Hepatocyte (in vitro differentiated cells): ENCODE data around the gene APBA1. TPM values are rescaled to one million over a fixed set of nuclear protein-coding genes. Genes with fewer than 3 reads are reported as not detected.

Experiments
- DNase-seq: peaks from one replicate; pipeline ENCODE4 v3.0.0-alpha.2; 2016; ENCODE audit warnings: low spot score
- H2AFZ ChIP-seq: fragments of 200-600 bp; sonication (generic); 2 replicates; pipeline ENCODE4 v1.6.0; 2016; ENCODE audit warnings: antibody characterized with exemption, mild to moderate bottlenecking
- H3K27ac ChIP-seq: fragments of 200-600 bp; sonication (generic); 2 replicates; pipeline ENCODE4 v1.5.1; 2016; ENCODE audit warnings: mild to moderate bottlenecking
- H3K27me3 ChIP-seq: fragments of 200-600 bp; sonication (generic); 2 replicates; pipeline ENCODE4 v1.6.1; 2016
- H3K36me3 ChIP-seq: fragments of 200-600 bp; sonication (generic); replicated peaks from 2 replicates; pipeline ENCODE4 v1.5.1; 2016; ENCODE audit warnings: low read depth; ENCODE audit not compliant: insufficient read depth
- H3K4me1 ChIP-seq: fragments of 200-600 bp; sonication (generic); 2 replicates; pipeline ENCODE4 v1.5.1; 2016; ENCODE audit warnings: mild to moderate bottlenecking, moderate library complexity; ENCODE audit not compliant: insufficient read depth
- H3K4me2 ChIP-seq: fragments of 200-600 bp; sonication (generic); 2 replicates; pipeline ENCODE4 v1.6.0; 2016
- H3K4me3 ChIP-seq: fragments of 200-600 bp; sonication (generic); 2 replicates; pipeline ENCODE4 v1.5.1; 2016; ENCODE audit warnings: mild to moderate bottlenecking
- H3K79me2 ChIP-seq: fragments of 200-600 bp; sonication (generic); 2 replicates; pipeline ENCODE4 v1.6.0; 2017; ENCODE audit warnings: mild to moderate bottlenecking
- H3K9me2 ChIP-seq: fragments of 200-600 bp; sonication (generic); replicated peaks from 2 replicates; pipeline ENCODE4 v1.6.0; 2017; ENCODE audit warnings: mild to moderate bottlenecking; ENCODE audit not compliant: insufficient read depth
- H3K9me3 ChIP-seq: fragments of 200-600 bp; sonication (generic); 2 replicates; pipeline ENCODE4 v1.5.1; 2016; ENCODE audit warnings: low read depth, mild to moderate bottlenecking
- H4K20me1 ChIP-seq: fragments of 200-600 bp; sonication (generic); 2 replicates; pipeline ENCODE4 v1.6.0; 2016; ENCODE audit warnings: mild to moderate bottlenecking; ENCODE audit not compliant: insufficient read depth, poor library complexity, severe bottlenecking
- CTCF ChIP-seq: fragments of 200-600 bp; sonication (generic); IDR thresholded peaks from 2 replicates; pipeline ENCODE4 v1.5.1; 2016; ENCODE audit warnings: antibody characterized with exemption, mild to moderate bottlenecking; ENCODE audit not compliant: poor library complexity
- EZH2 ChIP-seq: fragments of 200-600 bp; sonication (generic); IDR thresholded peaks from 2 replicates; pipeline ENCODE4 v1.6.1; 2016; ENCODE audit warnings: antibody characterized with exemption, mild to moderate bottlenecking, borderline replicate concordance
- EZH2phosphoT487 ChIP-seq: fragments of 200-600 bp; sonication (generic); IDR thresholded peaks from one replicate; pipeline ENCODE4 v1.6.1; 2018; ENCODE audit warnings: antibody characterized with exemption, mild to moderate bottlenecking, low read depth, moderate library complexity; ENCODE audit not compliant: unreplicated experiment, severe bottlenecking
- WGBS: methylation state at CpG from one replicate; pipeline ENCODE4 v1.1.6; 2016; ENCODE audit warnings: low lambda C conversion rate; ENCODE audit errors: missing lambda C conversion rate; 5-methylcytosine and 5-hydroxymethylcytosine counted together
- polyA plus RNA-seq: library from polyadenylated mRNA; unstranded; fragments of >200 nt; fragmentation: Nextera tagmentation; extraction: Ambion mirVana; gene quantifications from 2 replicates; pipeline ENCODE4 v1.2.1, GENCODE V29; 2016
- total RNA-seq: library from RNA; depleted of rRNA; stranded (reverse); fragments of >200 nt; gene quantifications from 2 replicates; pipeline ENCODE4 v1.2.3, GENCODE V29; 2014

The APBA1 gene
- total and polyA plus RNA-seq, 2 experiments from 2014 or later: 1.5 to 12.0 TPM

GRCh38 chr9:69498470-69498869 is 173.7 kb downstream of the APBA1 start:
- no peaks in the 10 kb centered on the region for H3K9me3 ChIP-seq
- H4K20me1 ChIP-seq: no peaks in the 10 kb centered on the region
- no peak for TF ChIP-seq EZH2
- TF ChIP-seq EZH2phosphoT487: no peak
- no peak for TF ChIP-seq CTCF
- H3K27ac ChIP-seq: no peak overlapping the region
- H3K4me2 ChIP-seq: no peak overlapping the region
- H3K36me3 ChIP-seq: no peaks in the 10 kb centered on the region
- no peak for DNase-seq
- H3K4me1 ChIP-seq: no peaks in the 10 kb centered on the region
- no peaks in the 10 kb centered on the region for H3K27me3 ChIP-seq
- H2AFZ ChIP-seq: no peak overlapping the region
- no peak overlapping the region for H3K4me3 ChIP-seq
- 89% methylated on average over 3 of the region's 3 CpGs for WGBS
- H3K79me2 ChIP-seq: no peaks in the 10 kb centered on the region
- H3K9me2 ChIP-seq: no peaks in the 10 kb centered on the region

GRCh38 chr9:69497816-69498215 is 174.4 kb downstream of the APBA1 start:
- H3K27me3 ChIP-seq: no peaks in the 10 kb centered on the region
- H3K4me3 ChIP-seq: no peak overlapping the region
- no peak overlapping the region for H3K4me2 ChIP-seq
- H4K20me1 ChIP-seq: no peaks in the 10 kb centered on the region
- H3K79me2 ChIP-seq: no peaks in the 10 kb centered on the region
- H2AFZ ChIP-seq: no peak overlapping the region
- no peaks in the 10 kb centered on the region for H3K36me3 ChIP-seq
- H3K9me3 ChIP-seq: no peaks in the 10 kb centered on the region
- H3K9me2 ChIP-seq: no peaks in the 10 kb centered on the region
- H3K4me1 ChIP-seq: no peaks in the 10 kb centered on the region
- WGBS: 92% methylated on average over 4 of the region's 4 CpGs
- DNase-seq: no peak
- no peak for TF ChIP-seq EZH2
- TF ChIP-seq EZH2phosphoT487: no peak
- TF ChIP-seq CTCF: no peak
- H3K27ac ChIP-seq: no peak overlapping the region

GRCh38 chr9:69496846-69497450 is 175.2 kb downstream of the APBA1 start:
- Histone ChIP-seq H3K27me3 (no peaks in the 10 kb centered on the region), H3K9me2 (no peaks in the 10 kb centered on the region), H3K4me3 (no peak overlapping the region), H3K4me2 (no peak overlapping the region), H3K9me3 (no peaks in the 10 kb centered on the region), H2AFZ (no peak overlapping the region), H3K79me2 (no peaks in the 10 kb centered on the region), H3K27ac (no peak overlapping the region), H3K36me3 (no peaks in the 10 kb centered on the region), H3K4me1 (no peaks in the 10 kb centered on the region), H4K20me1 (no peaks in the 10 kb centered on the region)
- 90% methylated on average over 4 of the region's 4 CpGs for WGBS
- no peak for TF ChIP-seq EZH2phosphoT487
- TF ChIP-seq CTCF: no peak
- TF ChIP-seq EZH2: no peak
- DNase-seq: no peak

GRCh38 chr9:69495296-69495695 is 176.9 kb downstream of the APBA1 start:
- TF ChIP-seq EZH2 (no peak), CTCF (no peak), EZH2phosphoT487 (no peak)
- no peak for DNase-seq

More at GRCh38 chr9:69495296-69495695, 176.9 kb downstream of the APBA1 start:
- no peaks in the 10 kb centered on the region for H3K27me3 ChIP-seq
- H4K20me1 ChIP-seq: no peaks in the 10 kb centered on the region
- no peaks in the 10 kb centered on the region for H3K79me2 ChIP-seq
- H3K9me3 ChIP-seq: no peaks in the 10 kb centered on the region
- H3K36me3 ChIP-seq: no peaks in the 10 kb centered on the region
- no peak overlapping the region for H3K4me3 ChIP-seq
- H2AFZ ChIP-seq: no peak overlapping the region
- no peak overlapping the region for H3K27ac ChIP-seq
- WGBS: 74% methylated on average over 10 of the region's 10 CpGs
- no peak overlapping the region for H3K4me2 ChIP-seq
- H3K4me1 ChIP-seq: no peaks in the 10 kb centered on the region
- no peaks in the 10 kb centered on the region for H3K9me2 ChIP-seq
